ENCODE results near the gene USP22.
"Not testable (repeated sequence)": the region's sequence is repeated elsewhere in the genome, so short reads cannot be mapped to it uniquely, and the experiment has no call there.

The USP22 gene

GRCh38 chr17:21058098-21058893 lies 15.5 kb upstream of the USP22 start:
- no peaks in the 10 kb centered on the region for H3K9me3 ChIP-seq
- no peaks in the 10 kb centered on the region for H3K4me1 ChIP-seq
- no peak for DNase-seq
- TF ChIP-seq CTCF (IDR thresholded peaks at IDR 0.05), result no peak
- H3K27ac ChIP-seq, result no peak overlapping the region
- intact Hi-C loops (cut with DNase I; ENCODE audit: low total_unique reads), result no loop called here
- peaks cover 0 to 9% of the 10 kb centered on the region in 2 donors for H3K27me3 ChIP-seq
- H3K36me3 ChIP-seq, result no peaks in the 10 kb centered on the region
- H3K4me3 ChIP-seq, result no peak overlapping the region

GRCh38 chr17:21053056-21053455 lies 10.2 kb upstream of the USP22 start:
- H3K9me3 ChIP-seq; H3K36me3 ChIP-seq; H3K27me3 ChIP-seq; DNase-seq; H3K4me3 ChIP-seq; H3K4me1 ChIP-seq; intact Hi-C loops (cut with DNase I; ENCODE audit: low total_unique reads); H3K27ac ChIP-seq: not testable (repeated sequence)

- no peak for TF ChIP-seq CTCF (IDR thresholded peaks at IDR 0.05)
- no peaks in the 10 kb centered on the region for H3K9me3 ChIP-seq
- H3K4me3 ChIP-seq, result no peak overlapping the region
- no peaks in the 10 kb centered on the region for H3K36me3 ChIP-seq
- DNase-seq, result no peak
- peaks cover 0 to 5% of the 10 kb centered on the region in 2 donors for H3K27me3 ChIP-seq
- intact Hi-C loops (cut with DNase I; ENCODE audit: low total_unique reads), result loop anchor here (10.0 kb wide), 2 partner anchors 75 to 235 kb away; partner anchors contain the start of genes DHRS7B and MAP2K3
- no peaks in the 10 kb centered on the region for H3K4me1 ChIP-seq
- no peak overlapping the region for H3K27ac ChIP-seq
These were observed 6.6 kb upstream of the USP22 start for GRCh38 chr17:21049457-21049856.

- no peaks in the 10 kb centered on the region for H3K27me3 ChIP-seq
- no peaks in the 10 kb centered on the region for H3K9me3 ChIP-seq
- H3K4me3 ChIP-seq, result no peak overlapping the region
- no peak for TF ChIP-seq CTCF (IDR thresholded peaks at IDR 0.05)
- DNase-seq, result no peak
- peaks cover 0 to 6% (median 5%) of the 10 kb centered on the region in 4 donors for H3K4me1 ChIP-seq
- intact Hi-C loops (cut with DNase I; ENCODE audit: low total_unique reads), result loop anchor here (10.0 kb wide), 2 partner anchors 79 to 239 kb away; partner anchors contain the start of genes DHRS7B and MAP2K3
- H3K36me3 ChIP-seq, result no peaks in the 10 kb centered on the region
- H3K27ac ChIP-seq, result no peak overlapping the region
These were observed 3.4 kb upstream of the USP22 start for GRCh38 chr17:21046216-21046615.

- Histone ChIP-seq H3K36me3 (no peaks in the 10 kb centered on the region), H3K4me3 (no peak overlapping the region), H3K9me3 (no peaks in the 10 kb centered on the region), H3K27ac (no peak overlapping the region), H3K4me1 (peaks cover 0 to 18% (median 15%) of the 10 kb centered on the region in 4 donors), H3K27me3 (no peaks in the 10 kb centered on the region)
- no peak for DNase-seq
- intact Hi-C loops (cut with DNase I; ENCODE audit: low total_unique reads), result loop anchor here (10.0 kb wide), 2 partner anchors 80 to 240 kb away; partner anchors contain the start of genes DHRS7B and MAP2K3
- TF ChIP-seq CTCF (IDR thresholded peaks at IDR 0.05), result no peak
These were observed 2.2 kb upstream of the USP22 start for GRCh38 chr17:21044971-21045370.
